CD4-positive, alpha-beta T cell treated with Interleukin-12 subunit alpha and Interleukin-12 subunit beta, for 1 hour (primary cell): ENCODE results near the gene AGAP1.

Experiments
- DNase-seq: peaks from one replicate; pipeline ENCODE4 v3.0.0-alpha.2; 2020

AGAP1 gene

GRCh38 chr2:236034974-236035373, 541.1 kb downstream of the AGAP1 start:
- DNase-seq = no peak

DNA sequence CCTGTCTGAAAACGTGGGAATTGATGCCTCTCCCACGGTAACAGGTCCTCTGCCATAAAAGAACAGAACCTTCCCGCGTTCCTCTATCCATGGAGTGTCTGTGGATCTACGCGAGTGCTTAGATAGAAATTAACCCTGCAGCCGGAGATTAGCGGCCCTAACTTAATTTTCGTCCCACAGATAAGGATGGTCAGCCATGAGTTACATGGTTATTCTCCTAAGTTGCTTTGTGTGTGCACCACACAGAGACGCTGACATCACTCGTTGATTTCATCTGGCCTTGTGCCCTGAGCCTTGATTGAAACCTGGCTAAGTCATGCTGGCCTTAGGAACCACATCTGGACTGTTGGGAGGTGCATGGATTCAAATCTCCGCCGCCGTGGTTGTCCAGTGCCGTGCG, 542.2 kb downstream of the AGAP1 start:
- no peak for DNase-seq

DNA sequence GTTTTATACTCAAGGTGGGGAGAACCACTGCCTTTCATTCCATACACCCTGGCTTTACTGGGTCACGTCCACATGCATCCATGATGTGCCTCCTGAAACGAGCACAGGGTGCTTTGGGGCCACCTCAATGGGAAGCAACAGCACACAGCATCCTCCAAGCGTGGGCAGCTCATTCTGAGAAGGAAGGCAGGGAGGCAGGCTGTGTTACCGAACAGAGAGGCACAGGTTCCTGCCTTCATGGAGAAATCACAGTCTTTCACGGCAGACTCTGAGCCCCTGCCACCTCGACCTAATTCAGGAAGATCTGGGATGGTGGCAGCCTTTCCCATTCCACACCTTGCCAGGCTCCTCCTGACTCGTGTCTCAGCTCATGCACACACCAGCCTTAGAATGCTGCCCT, 544.3 kb downstream of the AGAP1 start:
- no peak for DNase-seq

DNA sequence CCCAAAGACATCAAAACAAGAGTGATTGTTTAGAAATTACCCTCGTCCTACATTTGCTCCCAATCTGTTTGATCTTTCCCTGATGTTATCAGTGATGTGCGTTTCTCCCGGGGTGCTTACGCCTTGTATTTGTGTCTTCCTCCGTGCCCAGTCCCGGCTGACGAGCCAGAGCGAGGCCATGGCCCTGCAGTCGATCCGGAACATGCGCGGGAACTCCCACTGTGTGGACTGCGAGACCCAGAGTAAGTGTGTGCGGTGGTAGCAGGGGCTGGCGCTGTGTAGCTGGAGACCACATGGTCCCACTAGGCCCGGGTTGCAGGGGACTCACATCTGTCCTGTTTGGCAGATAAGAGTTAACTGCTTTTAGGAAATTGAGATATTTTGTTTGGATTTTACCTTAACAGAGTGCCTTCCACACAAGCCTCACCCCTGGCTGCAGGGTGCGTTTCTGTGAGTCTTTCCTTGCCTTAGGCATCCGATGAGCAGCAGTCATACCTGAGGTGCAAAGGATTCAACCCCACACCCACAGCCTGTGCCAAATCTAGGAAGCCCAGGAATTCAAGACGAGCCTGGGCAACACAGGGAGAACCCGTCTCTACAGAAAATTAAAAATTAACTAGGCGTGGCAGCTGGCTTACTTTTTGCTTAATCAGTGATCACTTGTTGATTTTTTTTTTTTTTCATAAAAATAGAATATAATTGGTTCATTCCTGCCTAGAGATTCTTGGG, 546.9 kb downstream of the AGAP1 start:
- DNase-seq = no peak

DNA sequence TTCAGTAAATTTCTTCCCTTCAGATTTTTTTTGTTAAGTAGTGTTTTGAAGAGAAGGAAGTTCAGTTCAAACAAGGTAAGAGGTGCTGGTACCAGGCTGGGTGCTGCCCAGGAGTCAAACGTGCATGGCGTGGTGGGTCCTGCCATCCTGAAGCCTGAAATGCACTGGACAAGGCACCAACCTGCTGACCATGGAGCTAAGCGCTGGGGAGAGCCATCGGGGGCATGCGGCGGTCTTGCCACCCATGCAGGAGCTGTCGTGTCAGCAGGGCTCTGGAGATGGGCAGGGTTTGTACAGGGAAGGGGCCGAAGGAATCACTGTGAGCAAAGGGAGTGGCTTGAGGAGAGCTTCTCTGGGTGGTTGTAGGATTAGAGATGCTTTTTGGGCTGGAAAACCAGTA, 547.8 kb downstream of the AGAP1 start:
- DNase-seq = no peak

- DNase-seq = no peak
Measured at GRCh38 chr2:236042087-236042486, 548.2 kb downstream of the AGAP1 start.

- no peak for DNase-seq
Measured at GRCh38 chr2:236044191-236044590, 550.3 kb downstream of the AGAP1 start.

GRCh38 chr2:236045251-236046235, 551.7 kb downstream of the AGAP1 start:
- no peak for DNase-seq

DNA sequence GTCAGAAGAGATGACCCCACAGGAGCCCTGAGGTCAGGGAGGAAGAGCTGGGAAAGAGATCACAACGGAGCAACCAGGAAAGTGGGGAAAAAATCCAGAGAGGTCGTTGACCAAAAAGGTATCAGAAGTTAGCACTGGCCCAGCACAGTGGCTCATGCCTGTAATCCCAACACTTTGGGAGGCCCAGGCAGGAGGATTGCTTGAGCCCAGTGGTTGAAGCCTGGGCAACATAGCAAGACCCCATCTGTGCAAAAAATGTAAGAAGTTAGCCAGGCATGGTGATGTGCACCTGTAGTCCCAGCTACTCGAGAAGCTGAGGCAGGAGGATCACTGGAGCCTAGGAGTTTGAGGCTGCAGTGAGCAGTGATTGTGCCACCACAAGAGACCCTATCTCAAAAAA, 552.9 kb downstream of the AGAP1 start:
- no peak for DNase-seq

DNA sequence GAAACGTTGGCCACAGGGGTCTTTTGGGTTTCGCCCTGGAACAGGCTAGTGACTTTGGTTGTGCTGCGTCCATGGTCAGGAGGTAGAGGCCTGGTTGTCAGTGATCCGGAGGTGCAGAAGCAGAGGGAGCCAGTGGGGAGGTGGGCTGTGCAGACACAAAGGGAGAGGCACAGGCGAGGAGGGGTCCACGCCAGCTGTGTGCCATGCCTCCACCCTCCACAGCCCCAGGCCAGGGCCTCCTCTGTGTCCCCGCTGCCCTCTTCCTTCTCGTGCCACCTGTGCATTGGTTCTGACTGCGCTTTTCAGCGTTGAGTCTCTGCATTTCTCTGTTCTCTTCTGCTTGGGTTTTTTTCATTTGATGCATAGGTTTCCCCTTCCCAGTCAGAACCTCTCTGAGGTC, 553.3 kb downstream of the AGAP1 start:
- DNase-seq = no peak

DNA sequence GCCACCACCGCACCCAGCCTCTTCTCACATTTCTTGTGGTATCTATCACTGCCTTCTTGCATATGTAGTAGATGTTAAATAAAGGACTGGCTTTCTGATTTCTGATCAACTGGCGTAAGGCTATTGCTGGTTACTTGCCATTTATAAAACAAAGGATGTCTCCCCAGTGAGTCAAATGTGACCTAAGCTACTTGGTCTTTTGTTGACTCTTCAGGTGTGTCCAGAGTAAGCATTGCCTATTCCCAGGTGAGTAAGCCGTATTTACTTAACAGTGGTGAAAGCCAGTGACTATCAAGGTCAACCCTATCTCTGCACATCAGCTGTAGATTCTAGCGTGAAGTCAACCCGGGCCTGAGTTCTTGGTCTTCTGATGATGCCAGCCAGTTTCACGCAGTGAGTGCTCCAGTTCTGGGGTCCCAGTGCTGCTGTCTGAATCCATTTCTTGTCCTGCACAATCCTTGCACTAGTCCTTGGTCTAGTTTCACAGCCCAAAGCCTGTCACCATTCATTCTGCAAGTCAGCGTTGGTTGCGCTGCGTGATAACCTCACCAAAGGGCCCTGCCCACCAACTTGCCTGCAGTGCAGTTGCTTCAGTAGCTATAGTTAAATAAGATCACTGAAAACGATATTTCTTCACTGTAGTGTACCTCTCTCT, 554.2 kb downstream of the AGAP1 start:
- no peak for DNase-seq

DNA sequence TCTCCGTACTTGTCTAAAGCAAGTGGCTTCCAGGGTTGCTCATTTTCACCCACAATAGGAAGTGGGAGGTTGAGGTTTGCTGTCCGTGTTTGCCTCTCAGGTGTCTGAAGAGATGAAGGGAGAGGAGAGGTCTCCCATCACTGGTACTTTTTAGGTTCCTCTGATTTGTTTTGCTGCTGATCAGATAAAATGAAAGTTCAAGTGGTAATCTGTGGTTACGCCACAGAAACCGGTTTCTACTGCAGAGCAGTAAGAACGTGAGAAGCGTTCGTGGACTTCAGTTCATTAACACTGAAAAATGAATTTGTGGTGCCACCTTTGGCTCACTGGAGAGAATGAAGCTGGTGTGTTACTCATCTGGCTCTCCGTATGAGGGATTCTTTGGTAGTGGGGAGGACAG, 556.1 kb downstream of the AGAP1 start:
- no peak for DNase-seq

DNA sequence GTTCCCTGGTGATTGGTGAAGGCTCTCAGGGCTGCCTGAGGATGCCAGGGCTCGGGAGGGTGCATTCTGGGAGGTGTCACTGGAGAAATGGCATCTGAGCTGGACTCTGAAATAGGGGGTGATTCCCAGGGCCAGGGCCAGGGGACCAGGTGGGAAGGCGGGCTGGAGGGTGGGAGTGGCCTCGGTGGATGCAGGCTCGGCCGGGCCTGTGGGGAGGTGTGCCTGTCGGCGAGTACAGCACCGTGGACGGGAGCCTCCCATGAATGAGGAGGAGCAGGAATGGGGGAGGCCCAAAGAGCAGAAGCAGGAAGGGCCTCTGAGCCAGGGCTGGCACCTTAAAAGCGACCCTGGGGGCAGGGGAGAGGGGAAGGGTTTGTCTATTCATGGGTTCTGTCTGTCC, 557.5 kb downstream of the AGAP1 start:
- DNase-seq = no peak

DNA sequence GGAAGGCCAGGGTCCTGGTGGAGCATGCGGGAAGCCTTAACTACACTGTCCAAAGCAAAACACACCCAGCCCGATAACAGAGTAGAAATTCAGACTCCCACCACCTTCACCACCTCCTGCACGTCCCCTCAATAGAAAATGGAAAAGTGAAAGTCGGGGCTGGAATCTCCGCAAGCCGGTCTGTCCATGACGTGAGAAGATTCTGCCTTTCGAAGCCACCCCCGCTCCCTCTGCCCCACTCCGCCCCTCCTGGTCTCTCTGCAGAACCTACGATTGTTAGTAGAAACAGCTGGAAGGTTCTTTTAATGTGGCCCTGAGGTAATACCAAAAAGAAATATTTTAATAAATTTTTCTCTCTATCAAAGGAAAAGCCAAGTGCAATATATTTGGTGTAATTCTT, 558.0 kb downstream of the AGAP1 start:
- DNase-seq = no peak

GRCh38 chr2:236052206-236052605, 558.4 kb downstream of the AGAP1 start:
- DNase-seq = no peak

- no peak for DNase-seq
Measured at GRCh38 chr2:236052926-236053821, 559.3 kb downstream of the AGAP1 start.

DNA sequence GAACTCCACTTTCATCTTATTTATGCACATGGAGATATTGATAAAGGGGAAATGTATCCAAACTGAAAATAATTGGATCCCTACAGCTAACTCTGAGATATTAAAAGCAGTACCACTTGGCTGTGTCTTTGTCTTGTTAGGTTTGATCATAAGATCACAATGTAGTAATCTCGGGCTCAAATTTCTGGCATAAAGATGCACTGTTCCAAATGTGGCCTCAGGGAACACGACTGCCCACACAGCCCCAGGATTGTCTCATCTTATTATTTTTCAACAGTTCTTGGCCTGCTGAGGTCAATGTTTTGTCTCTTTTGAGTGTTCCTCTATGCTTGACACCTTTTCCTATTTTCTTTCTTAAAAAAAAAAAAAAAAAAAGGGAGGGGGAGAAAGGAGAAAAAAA, 560.3 kb downstream of the AGAP1 start:
- DNase-seq = no peak

DNA sequence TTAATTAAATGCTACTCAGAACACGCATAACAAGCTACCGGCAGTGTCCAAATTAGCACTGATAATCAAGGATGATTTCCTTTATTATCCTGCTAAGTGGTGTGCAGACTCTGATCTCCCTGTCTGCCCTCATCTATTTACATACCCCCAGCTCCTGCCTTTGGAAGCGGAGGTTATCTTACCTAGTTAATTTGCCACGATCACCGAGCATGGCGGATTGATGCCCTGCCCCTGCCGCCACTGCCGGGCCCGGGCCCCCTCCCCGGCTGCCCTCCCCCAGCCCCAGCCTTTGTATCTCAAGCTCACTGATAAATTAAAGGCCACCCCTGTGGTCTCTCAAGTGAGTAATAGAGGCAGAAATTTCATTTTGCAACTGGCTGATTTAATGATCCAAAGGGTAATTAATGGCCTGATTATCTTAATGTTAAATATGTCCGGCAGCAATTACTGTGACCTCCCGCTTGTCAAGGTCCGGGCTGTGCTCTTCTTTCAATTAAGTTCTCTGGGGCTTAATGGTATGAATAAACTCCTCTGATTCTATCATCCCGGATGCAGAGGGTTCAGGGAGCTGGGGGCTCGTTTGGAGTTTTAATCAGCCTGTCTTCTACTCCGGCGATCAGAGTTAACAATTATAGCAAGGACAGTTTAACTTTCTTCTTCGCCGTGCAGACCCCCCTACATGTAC, 560.9 kb downstream of the AGAP1 start:
- no peak for DNase-seq

DNA sequence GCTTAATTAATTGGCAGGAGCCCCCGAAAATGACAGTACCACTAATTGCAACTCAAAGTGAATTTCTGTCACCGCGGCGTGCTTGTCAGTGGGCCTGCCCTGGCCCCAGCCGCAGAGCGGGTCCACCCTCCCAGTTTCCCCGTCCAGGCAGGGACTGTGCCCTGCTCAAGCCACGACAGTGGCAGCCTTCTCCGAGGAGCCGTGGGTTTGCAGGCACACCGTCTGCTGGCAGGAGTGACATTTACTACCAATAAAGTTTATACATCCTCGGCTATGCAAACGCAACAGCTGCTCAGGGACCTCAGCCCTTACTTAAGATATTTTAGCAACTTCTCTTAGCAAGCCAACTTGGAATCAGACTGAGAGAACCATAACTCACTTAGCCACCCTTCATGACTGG, 561.6 kb downstream of the AGAP1 start:
- no peak for DNase-seq

DNA sequence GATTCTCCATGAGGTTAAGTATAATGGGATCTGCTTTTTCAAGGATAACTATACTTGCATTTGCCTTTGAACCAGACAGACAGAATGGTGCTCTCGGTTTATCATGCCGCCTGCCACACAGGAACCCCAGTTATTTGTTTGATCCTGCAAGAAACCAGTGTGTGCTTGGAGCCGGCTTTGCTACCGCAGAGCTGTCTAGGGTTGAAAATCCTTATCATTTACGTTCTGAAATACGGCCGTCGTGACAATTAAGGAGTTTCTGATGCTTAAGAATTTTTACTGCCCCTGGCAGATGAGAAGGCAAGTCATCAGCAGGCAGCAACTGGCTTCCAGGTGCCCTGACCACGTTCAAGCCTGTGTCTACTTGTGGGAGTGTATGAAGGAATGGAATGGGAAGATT, 562.3 kb downstream of the AGAP1 start:
- no peak for DNase-seq

GRCh38 chr2:236057375-236057774, 563.5 kb downstream of the AGAP1 start:
- no peak for DNase-seq

GRCh38 chr2:236061497-236061896, 567.7 kb downstream of the AGAP1 start:
- DNase-seq = no peak
